Measurements from ENCODE around the gene NOLC1.
"Not testable (repeated sequence)": the region's sequence is repeated elsewhere in the genome, so short reads cannot be mapped to it uniquely, and the experiment has no call there.

The NOLC1 gene

GRCh38 chr10:102175415-102175814 is 23.2 kb downstream of the NOLC1 start:
- TF ChIP-seq CTCF (IDR thresholded peaks at IDR 0.05; ENCODE audit: low read length, missing control alignments) = no peak
- DNase-seq (ENCODE audit: low read depth) = peak; percentile 19
- no peak overlapping the region for H3K4me3 ChIP-seq (replicated peaks; ENCODE audit: low read depth, low read length)

GRCh38 chr10:102184606-102185005 is 32.4 kb downstream of the NOLC1 start:
- no peak for TF ChIP-seq CTCF (IDR thresholded peaks at IDR 0.05; ENCODE audit: low read length, missing control alignments)
- H3K4me3 ChIP-seq (replicated peaks; ENCODE audit: low read depth, low read length) = no peak overlapping the region
- DNase-seq (ENCODE audit: low read depth) = no peak

GRCh38 chr10:102185272-102185671 is 33.1 kb downstream of the NOLC1 start:
- DNase-seq (ENCODE audit: low read depth) = no peak
- H3K4me3 ChIP-seq (replicated peaks; ENCODE audit: low read depth, low read length) = no peak overlapping the region
- TF ChIP-seq CTCF (IDR thresholded peaks at IDR 0.05; ENCODE audit: low read length, missing control alignments) = no peak

GRCh38 chr10:102185811-102186527 is 33.8 kb downstream of the NOLC1 start:
- no peak overlapping the region for H3K4me3 ChIP-seq (replicated peaks; ENCODE audit: low read depth, low read length)
- peak; percentile 66 for DNase-seq (ENCODE audit: low read depth)
- TF ChIP-seq CTCF (IDR thresholded peaks at IDR 0.05; ENCODE audit: low read length, missing control alignments) = no peak

GRCh38 chr10:102188298-102188940 is 36.2 kb downstream of the NOLC1 start:
- DNase-seq (ENCODE audit: low read depth) = no peak
- no peak overlapping the region for H3K4me3 ChIP-seq (replicated peaks; ENCODE audit: low read depth, low read length)
- TF ChIP-seq CTCF (IDR thresholded peaks at IDR 0.05; ENCODE audit: low read length, missing control alignments) = no peak

GRCh38 chr10:102188941-102189898 is 37.0 kb downstream of the NOLC1 start:
- not testable (repeated sequence) for H3K4me3 ChIP-seq (replicated peaks; ENCODE audit: low read depth, low read length); DNase-seq (ENCODE audit: low read depth)

GRCh38 chr10:102191956-102192355 is 39.8 kb downstream of the NOLC1 start:
- no peak overlapping the region for H3K4me3 ChIP-seq (replicated peaks; ENCODE audit: low read depth, low read length)
- no peak for DNase-seq (ENCODE audit: low read depth)
- no peak for TF ChIP-seq CTCF (IDR thresholded peaks at IDR 0.05; ENCODE audit: low read length, missing control alignments)
